ENCODE data around the gene CFAP68. TPM values are rescaled to one million over a fixed set of nuclear protein-coding genes. Genes with fewer than 3 reads are reported as not detected.

CFAP68 gene
- 10 to 100 TPM; 45.5 to 55.0 (median 49.5) TPM for polyA plus RNA-seq (ENCODE audit: insufficient read length in 4 of 4)

- peak; percentile 97 to 98 (median 97) for DNase-seq (ENCODE audit: low read depth in 4 of 4, low spot score in 3 of 4)
Measured at GRCh38 chr11:111878849-111879636, at the start of gene CFAP68, which contains the start of gene FDXACB1. Gene CFAP68, plus strand, starts transcription at chr11:111879541. Its CDS starts 20 bp downstream, at chr11:111879561. Gene FDXACB1, minus strand, starts transcription at chr11:111879165. Its CDS starts 33 bp downstream, at chr11:111879132.

GRCh38 chr11:111833524-111833923, 45.8 kb upstream of the CFAP68 start:
- no peak for DNase-seq (ENCODE audit: low read depth in 4 of 4, low spot score in 3 of 4)

GRCh38 chr11:111834432-111835163, 44.7 kb upstream of the CFAP68 start:
- no peak for DNase-seq (ENCODE audit: low read depth in 4 of 4, low spot score in 3 of 4)

- DNase-seq (ENCODE audit: low read depth in 4 of 4, low spot score in 3 of 4) = no peak
Measured at GRCh38 chr11:111835665-111836064, 43.7 kb upstream of the CFAP68 start.

- DNase-seq (ENCODE audit: low read depth in 4 of 4, low spot score in 3 of 4) = no peak
Measured at GRCh38 chr11:111836162-111836561, 43.2 kb upstream of the CFAP68 start.

GRCh38 chr11:111836721-111837120, 42.6 kb upstream of the CFAP68 start:
- DNase-seq (ENCODE audit: low read depth in 4 of 4, low spot score in 3 of 4) = no peak

- DNase-seq (ENCODE audit: low read depth in 4 of 4, low spot score in 3 of 4) = no peak
Measured at GRCh38 chr11:111837366-111837891, 41.9 kb upstream of the CFAP68 start.

- no peak for DNase-seq (ENCODE audit: low read depth in 4 of 4, low spot score in 3 of 4)
Measured at GRCh38 chr11:111838054-111838453, 41.3 kb upstream of the CFAP68 start.

- DNase-seq (ENCODE audit: low read depth in 4 of 4, low spot score in 3 of 4) = no peak
Measured at GRCh38 chr11:111840143-111840542, 39.2 kb upstream of the CFAP68 start.

GRCh38 chr11:111841370-111842053, 37.8 kb upstream of the CFAP68 start:
- peak; percentile 71 to 81 (median 77) for DNase-seq (ENCODE audit: low read depth in 4 of 4, low spot score in 3 of 4)

GRCh38 chr11:111843661-111844060, 35.7 kb upstream of the CFAP68 start:
- DNase-seq (ENCODE audit: low read depth in 4 of 4, low spot score in 3 of 4) = no peak

GRCh38 chr11:111845276-111846028, 33.9 kb upstream of the CFAP68 start:
- DNase-seq (ENCODE audit: low read depth in 4 of 4, low spot score in 3 of 4) = no peak

GRCh38 chr11:111846063-111846462, 33.3 kb upstream of the CFAP68 start:
- no peak for DNase-seq (ENCODE audit: low read depth in 4 of 4, low spot score in 3 of 4)

- no peak for DNase-seq (ENCODE audit: low read depth in 4 of 4, low spot score in 3 of 4)
Measured at GRCh38 chr11:111846636-111847035, 32.7 kb upstream of the CFAP68 start.

- DNase-seq (ENCODE audit: low read depth in 4 of 4, low spot score in 3 of 4) = no peak
Measured at GRCh38 chr11:111849631-111850030, 29.7 kb upstream of the CFAP68 start.

- DNase-seq (ENCODE audit: low read depth in 4 of 4, low spot score in 3 of 4) = no peak
Measured at GRCh38 chr11:111851067-111851466, 28.3 kb upstream of the CFAP68 start.

GRCh38 chr11:111851636-111852035, 27.7 kb upstream of the CFAP68 start:
- DNase-seq (ENCODE audit: low read depth in 4 of 4, low spot score in 3 of 4) = no peak

- no peak for DNase-seq (ENCODE audit: low read depth in 4 of 4, low spot score in 3 of 4)
Measured at GRCh38 chr11:111852103-111852502, 27.2 kb upstream of the CFAP68 start.

- DNase-seq (ENCODE audit: low read depth in 4 of 4, low spot score in 3 of 4) = no peak
Measured at GRCh38 chr11:111855506-111855905, 23.8 kb upstream of the CFAP68 start.

GRCh38 chr11:111860257-111860656, 19.1 kb upstream of the CFAP68 start:
- DNase-seq (ENCODE audit: low read depth in 4 of 4, low spot score in 3 of 4) = no peak

Data from right renal pelvis (tissue), 4 donors.